ENCODE results near the gene RPL13A. TPM values are rescaled to one million over a fixed set of nuclear protein-coding genes. Genes with fewer than 3 reads are reported as not detected.
A peak's percentile ranks its signal among the peaks of the same experiment; 100 is the strongest.

Gene RPL13A
- total and polyA plus RNA-seq, 9 of the 15 experiments (the other 6 are each of a cell fraction or from before 2014, with no cell fraction given), result 1,744 to 5,482 (median 2,949) TPM

GRCh38 chr19:49453013-49453756, 34.2 kb upstream of the RPL13A start, which contains the start of gene ALDH16A1 (continued):
- peak; percentile 46 for TF ChIP-seq PRDM10 (IDR thresholded peaks at IDR 0.05; ENCODE audit: partially characterized antibody)
- TF ChIP-seq PHB2 (IDR thresholded peaks at IDR 0.05; ENCODE audit: low read depth), result no peak
- TF ChIP-seq HBP1 (CRISPR knock-in tag; IDR thresholded peaks at IDR 0.05), result no peak; the same call in 1 of the 2 replicates
- TF ChIP-seq ILF3 (IDR thresholded peaks at IDR 0.05; ENCODE audit: borderline replicate concordance), result no peak
- TF ChIP-seq CBFA2T3 (IDR thresholded peaks at IDR 0.05), result no peak
- peak; percentile 75 for TF ChIP-seq CREM (IDR thresholded peaks at IDR 0.05; ENCODE audit: low read depth)
- TF ChIP-seq MAFK (IDR thresholded peaks at IDR 0.05; ENCODE audit: low read length), result no peak
- no peak for TF ChIP-seq HEY1 (CRISPR knock-in tag; IDR thresholded peaks at IDR 0.05; ENCODE audit: borderline replicate concordance)
- TF ChIP-seq ZBTB7A (IDR thresholded peaks at IDR 0.05; ENCODE audit: borderline replicate concordance, control insufficient read depth, low read depth, low read length), result no peak
- TF ChIP-seq, protein P1, sequence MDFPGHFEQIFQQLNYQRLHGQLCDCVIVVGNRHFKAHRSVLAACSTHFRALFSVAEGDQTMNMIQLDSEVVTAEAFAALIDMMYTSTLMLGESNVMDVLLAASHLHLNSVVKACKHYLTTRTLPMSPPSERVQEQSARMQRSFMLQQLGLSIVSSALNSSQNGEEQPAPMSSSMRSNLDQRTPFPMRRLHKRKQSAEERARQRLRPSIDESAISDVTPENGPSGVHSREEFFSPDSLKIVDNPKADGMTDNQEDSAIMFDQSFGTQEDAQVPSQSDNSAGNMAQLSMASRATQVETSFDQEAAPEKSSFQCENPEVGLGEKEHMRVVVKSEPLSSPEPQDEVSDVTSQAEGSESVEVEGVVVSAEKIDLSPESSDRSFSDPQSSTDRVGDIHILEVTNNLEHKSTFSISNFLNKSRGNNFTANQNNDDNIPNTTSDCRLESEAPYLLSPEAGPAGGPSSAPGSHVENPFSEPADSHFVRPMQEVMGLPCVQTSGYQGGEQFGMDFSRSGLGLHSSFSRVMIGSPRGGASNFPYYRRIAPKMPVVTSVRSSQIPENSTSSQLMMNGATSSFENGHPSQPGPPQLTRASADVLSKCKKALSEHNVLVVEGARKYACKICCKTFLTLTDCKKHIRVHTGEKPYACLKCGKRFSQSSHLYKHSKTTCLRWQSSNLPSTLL (IDR thresholded peaks at IDR 0.05), result no peak
- peak; percentile 89 for TF ChIP-seq PHF8 (IDR thresholded peaks at IDR 0.05; ENCODE audit: borderline replicate concordance, low read length)
- no peak for TF ChIP-seq ZNF146 (CRISPR knock-in tag; IDR thresholded peaks at IDR 0.05; ENCODE audit: unreplicated experiment)
- TF ChIP-seq, protein P2, sequence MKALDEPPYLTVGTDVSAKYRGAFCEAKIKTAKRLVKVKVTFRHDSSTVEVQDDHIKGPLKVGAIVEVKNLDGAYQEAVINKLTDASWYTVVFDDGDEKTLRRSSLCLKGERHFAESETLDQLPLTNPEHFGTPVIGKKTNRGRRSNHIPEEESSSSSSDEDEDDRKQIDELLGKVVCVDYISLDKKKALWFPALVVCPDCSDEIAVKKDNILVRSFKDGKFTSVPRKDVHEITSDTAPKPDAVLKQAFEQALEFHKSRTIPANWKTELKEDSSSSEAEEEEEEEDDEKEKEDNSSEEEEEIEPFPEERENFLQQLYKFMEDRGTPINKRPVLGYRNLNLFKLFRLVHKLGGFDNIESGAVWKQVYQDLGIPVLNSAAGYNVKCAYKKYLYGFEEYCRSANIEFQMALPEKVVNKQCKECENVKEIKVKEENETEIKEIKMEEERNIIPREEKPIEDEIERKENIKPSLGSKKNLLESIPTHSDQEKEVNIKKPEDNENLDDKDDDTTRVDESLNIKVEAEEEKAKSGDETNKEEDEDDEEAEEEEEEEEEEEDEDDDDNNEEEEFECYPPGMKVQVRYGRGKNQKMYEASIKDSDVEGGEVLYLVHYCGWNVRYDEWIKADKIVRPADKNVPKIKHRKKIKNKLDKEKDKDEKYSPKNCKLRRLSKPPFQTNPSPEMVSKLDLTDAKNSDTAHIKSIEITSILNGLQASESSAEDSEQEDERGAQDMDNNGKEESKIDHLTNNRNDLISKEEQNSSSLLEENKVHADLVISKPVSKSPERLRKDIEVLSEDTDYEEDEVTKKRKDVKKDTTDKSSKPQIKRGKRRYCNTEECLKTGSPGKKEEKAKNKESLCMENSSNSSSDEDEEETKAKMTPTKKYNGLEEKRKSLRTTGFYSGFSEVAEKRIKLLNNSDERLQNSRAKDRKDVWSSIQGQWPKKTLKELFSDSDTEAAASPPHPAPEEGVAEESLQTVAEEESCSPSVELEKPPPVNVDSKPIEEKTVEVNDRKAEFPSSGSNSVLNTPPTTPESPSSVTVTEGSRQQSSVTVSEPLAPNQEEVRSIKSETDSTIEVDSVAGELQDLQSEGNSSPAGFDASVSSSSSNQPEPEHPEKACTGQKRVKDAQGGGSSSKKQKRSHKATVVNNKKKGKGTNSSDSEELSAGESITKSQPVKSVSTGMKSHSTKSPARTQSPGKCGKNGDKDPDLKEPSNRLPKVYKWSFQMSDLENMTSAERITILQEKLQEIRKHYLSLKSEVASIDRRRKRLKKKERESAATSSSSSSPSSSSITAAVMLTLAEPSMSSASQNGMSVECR (CRISPR knock-in tag; IDR thresholded peaks at IDR 0.05), result no peak; the same call in 1 of the 2 replicates
- no peak for TF ChIP-seq ZNF699 (CRISPR knock-in tag; IDR thresholded peaks at IDR 0.05; ENCODE audit: insufficient replicate concordance)
- TF ChIP-seq SRSF7 (optimal IDR thresholded peaks at IDR 0.05; ENCODE audit: low read depth, low read length), result no peak
- TF ChIP-seq PRMT5 (CRISPR knock-in tag; IDR thresholded peaks at IDR 0.05), result no peak
